Right ventricle myocardium superior (tissue), 1 donor: Measurements from ENCODE around the gene ATG16L1. TPM values are rescaled to one million over a fixed set of nuclear protein-coding genes. Genes with fewer than 3 reads are reported as not detected.
"Not testable (repeated sequence)": the region's sequence is repeated elsewhere in the genome, so short reads cannot be mapped to it uniquely, and the experiment has no call there.

Experiments
- ATAC-seq: fragments of 200-7000 bp; cut with Tn5 transposase; one replicate; pipeline ENCODE4 v1.9.1; 2020; ENCODE audit warnings: mild to moderate bottlenecking; ENCODE audit not compliant: poor library complexity
- DNase-seq: peaks from one replicate; pipeline ENCODE4 v3.0.0-alpha.2; 2020
- intact Hi-C: fragments of 100-400 bp; cut with DNase I; formaldehyde crosslinking; loops from one replicate; pipeline ENCODE4 v1.11.2; 2022
- total RNA-seq: library from RNA; stranded (reverse); fragmentation: NEBNext Ultra II Directional; extraction: Animal tissue kit (Norgen Biotek cat#: 25700); gene quantifications from one replicate; pipeline ENCODE4 v1.2.1, GENCODE V29; 2021
- donor health status: DM: no; HTN: yes; CAD: no; lungs with severe emphysema.

Gene ATG16L1
- total RNA-seq, 1 donor from 2014 or later: 17.9 TPM

- DNase-seq (no peak), ATAC-seq (no peak)
- intact Hi-C loops: no loop called here
Measured at GRCh38 chr2:233314180-233314925, 62.9 kb downstream of the ATG16L1 start.

DNA sequence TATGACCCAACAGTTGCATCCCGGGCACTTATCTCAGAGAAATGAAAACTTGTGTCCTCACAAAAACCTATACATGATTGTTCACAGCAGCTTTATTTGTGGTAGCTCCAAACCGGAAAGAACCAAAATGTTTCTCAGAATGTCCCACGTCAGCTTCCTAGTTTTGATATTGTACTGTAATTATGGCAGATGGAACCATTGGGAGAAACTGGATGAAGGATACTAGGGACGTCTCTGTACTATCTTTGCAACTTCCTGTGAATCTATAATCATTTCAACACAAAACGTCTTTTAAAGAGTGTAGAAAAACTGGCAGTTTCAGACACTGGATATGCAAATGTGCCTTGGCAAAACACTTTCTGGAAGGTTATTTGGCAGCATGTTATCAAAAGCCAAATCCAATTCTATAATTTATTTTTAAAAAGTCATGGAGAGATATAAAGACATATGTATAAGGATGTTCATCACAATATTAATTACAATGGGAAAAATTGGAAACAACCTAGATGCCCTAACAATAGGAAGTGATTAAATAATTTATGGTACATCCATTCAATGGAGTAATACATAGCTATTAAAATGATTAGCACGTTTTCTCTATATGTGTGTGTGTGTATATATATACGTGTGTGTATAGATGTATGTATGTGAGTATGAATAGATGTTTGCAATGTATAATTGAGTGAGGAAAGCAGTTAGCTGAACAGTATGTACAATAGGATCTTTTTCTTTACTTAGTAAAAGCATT is 65.9 kb downstream of the ATG16L1 start:
- ATAC-seq (no peak), DNase-seq (no peak)
- intact Hi-C loops: no loop called here

- ATAC-seq: no peak
- intact Hi-C loops: no loop called here
Measured at GRCh38 chr2:233319256-233319655, 67.8 kb downstream of the ATG16L1 start.

DNA sequence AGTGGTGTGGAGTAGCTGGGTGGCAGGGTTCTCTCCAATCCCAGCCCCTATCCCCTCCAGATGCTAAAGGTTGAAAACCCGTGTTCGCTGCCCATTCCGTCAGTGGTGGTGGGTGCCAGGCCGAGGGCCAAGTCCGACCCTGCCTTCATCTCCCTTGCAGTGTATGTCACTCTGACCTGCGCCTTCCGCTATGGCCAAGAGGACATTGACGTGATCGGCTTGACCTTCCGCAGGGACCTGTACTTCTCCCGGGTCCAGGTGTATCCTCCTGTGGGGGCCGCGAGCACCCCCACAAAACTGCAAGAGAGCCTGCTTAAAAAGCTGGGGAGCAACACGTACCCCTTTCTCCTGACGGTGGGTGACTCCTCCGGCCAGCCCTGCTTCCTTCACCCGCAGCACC is 69.0 kb downstream of the ATG16L1 start:
- no peak for ATAC-seq
- no peak for DNase-seq

More at GRCh38 chr2:233319256-233319655, 67.8 kb downstream of the ATG16L1 start:
- DNase-seq: no peak

GRCh38 chr2:233321166-233321565 is 69.7 kb downstream of the ATG16L1 start:
- intact Hi-C loops: no loop called here
- no peak for ATAC-seq

More for the DNA sequence above, 69.0 kb downstream of the ATG16L1 start:
- intact Hi-C loops: no loop called here

DNA sequence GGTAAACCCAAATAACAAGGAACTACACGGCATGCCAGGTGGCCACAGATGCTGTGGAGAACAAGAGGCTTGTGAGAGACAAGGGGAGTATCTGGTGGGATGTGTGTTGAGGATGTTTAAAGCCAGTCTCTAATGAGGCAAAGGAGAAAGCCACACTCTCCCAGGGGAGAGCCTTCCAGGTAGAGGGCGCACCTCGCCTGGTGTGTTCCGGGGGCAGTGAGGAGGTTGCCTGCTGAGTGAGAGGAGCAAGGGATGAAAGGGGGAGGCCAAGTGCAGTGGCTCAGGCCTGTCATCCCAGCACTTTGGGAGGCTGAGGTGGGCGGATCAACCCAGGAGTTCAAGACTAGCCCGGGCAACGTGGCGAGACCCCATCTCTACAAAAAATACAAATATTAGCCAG is 72.4 kb downstream of the ATG16L1 start:
- ATAC-seq (no peak), DNase-seq (no peak)
- intact Hi-C loops: no loop called here

More at GRCh38 chr2:233321166-233321565, 69.7 kb downstream of the ATG16L1 start:
- DNase-seq: no peak

DNA sequence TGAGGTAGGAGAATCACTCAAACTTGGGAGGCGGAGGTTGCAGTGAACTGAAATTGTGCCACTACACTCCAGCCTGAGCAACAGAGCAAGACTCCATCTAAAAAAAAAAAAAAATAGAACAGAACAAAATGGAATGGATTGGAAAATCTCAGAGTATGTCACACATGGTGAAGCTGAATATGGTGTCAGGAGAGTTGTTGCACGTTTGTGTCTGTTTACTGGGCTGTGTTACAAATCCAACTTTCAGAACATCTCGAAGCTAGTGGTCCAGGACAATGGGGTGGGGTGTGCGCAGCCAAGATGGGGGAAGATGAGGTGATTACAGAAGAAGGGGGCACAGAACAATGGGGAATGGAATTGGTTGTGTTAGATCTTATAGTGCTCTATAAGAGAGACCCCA is 73.8 kb downstream of the ATG16L1 start:
- DNase-seq (no peak), ATAC-seq (no peak)
- intact Hi-C loops: no loop called here

GRCh38 chr2:233325814-233326213 is 74.3 kb downstream of the ATG16L1 start:
- no peak for DNase-seq
- ATAC-seq: no peak
- intact Hi-C loops: no loop called here

GRCh38 chr2:233326500-233326899 is 75.0 kb downstream of the ATG16L1 start:
- ATAC-seq (no peak), DNase-seq (no peak)
- intact Hi-C loops: no loop called here

GRCh38 chr2:233328922-233329321 is 77.4 kb downstream of the ATG16L1 start:
- intact Hi-C loops: no loop called here
- no peak for DNase-seq
- ATAC-seq: no peak

- intact Hi-C loops: no loop called here
- no peak for DNase-seq
- ATAC-seq: no peak
Measured at GRCh38 chr2:233329489-233330135, 78.1 kb downstream of the ATG16L1 start.

GRCh38 chr2:233331536-233331935 is 80.1 kb downstream of the ATG16L1 start:
- ATAC-seq (peak; percentile 81), DNase-seq (peak; percentile 75)
- intact Hi-C loops: no loop called here

DNA sequence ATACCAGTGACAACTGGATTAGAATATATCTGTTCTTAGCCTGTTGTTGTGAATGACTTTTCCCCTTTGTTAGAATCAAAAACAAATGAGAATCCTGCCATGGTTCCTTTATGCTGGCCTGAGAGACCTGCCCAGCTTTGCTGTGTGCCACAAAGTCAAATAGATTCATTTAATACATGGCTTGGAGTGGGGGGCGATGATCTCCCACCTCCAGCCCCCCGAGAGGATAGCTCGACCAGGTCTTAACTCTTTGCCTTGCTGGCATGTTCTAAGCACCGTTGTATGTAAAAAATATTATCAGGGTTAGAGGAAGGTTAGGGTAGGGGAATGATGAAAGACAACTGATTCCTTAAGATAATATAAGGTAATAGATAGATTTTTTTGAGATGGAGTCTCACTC is 80.7 kb downstream of the ATG16L1 start:
- DNase-seq (no peak), ATAC-seq (no peak)
- intact Hi-C loops: no loop called here

DNA sequence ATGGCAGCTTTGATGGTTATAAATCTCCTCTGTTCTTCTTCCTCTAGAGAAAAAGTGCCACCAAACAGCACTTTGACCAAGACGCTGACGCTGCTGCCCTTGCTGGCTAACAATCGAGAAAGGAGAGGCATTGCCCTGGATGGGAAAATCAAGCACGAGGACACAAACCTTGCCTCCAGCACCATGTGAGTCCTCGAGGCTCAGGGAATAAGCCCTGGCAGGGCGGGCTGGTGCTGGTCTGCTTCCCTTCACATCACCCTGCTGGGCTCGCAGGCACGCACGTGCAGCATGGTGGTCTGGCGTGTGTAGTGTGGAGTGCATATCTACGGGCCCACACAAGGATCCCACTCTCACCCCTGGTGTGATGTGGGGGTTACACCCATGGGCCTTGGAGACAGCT is 83.4 kb downstream of the ATG16L1 start:
- no peak for ATAC-seq
- intact Hi-C loops: no loop called here

GRCh38 chr2:233336091-233336490 is 84.6 kb downstream of the ATG16L1 start:
- intact Hi-C loops, ATAC-seq, DNase-seq: not testable (repeated sequence)

More for the DNA sequence above, 83.4 kb downstream of the ATG16L1 start:
- no peak for DNase-seq

- DNase-seq (no peak), ATAC-seq (no peak)
- intact Hi-C loops: no loop called here
Measured at GRCh38 chr2:233336541-233336940, 85.1 kb downstream of the ATG16L1 start.

GRCh38 chr2:233338046-233338445 is 86.6 kb downstream of the ATG16L1 start:
- intact Hi-C loops: no loop called here
- no peak for ATAC-seq
- no peak for DNase-seq

GRCh38 chr2:233338812-233339368 is 87.4 kb downstream of the ATG16L1 start:
- no peak for ATAC-seq
- DNase-seq: no peak
- intact Hi-C loops: no loop called here

DNA sequence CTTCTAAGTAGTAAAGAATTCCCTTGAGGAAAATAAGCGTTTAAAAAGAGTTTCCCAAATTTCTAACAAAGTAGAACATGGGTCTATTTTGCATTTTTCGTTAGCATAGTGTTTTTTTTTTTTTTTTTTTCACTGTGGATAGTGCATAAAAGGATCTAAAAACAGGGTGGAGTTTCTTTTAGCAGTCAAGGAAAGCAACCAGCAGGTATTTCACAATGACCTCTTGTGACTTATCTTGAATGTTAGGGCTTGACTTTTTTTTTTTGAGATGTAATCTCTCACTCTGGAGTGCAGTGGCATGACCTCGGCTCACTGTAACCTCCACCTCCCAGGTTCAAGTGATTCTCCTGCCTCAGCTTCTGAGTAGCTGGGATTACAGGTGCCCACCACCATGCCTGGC is 88.0 kb downstream of the ATG16L1 start:
- intact Hi-C loops: no loop called here

More for the DNA sequence above, 88.0 kb downstream of the ATG16L1 start:
- DNase-seq (no peak), ATAC-seq (no peak)
